Measurements from ENCODE around the gene ZCWPW2. TPM values are rescaled to one million over a fixed set of nuclear protein-coding genes. Genes with fewer than 3 reads are reported as not detected.

The ZCWPW2 gene
- total and polyA plus RNA-seq, 4 donors, result 0.37 to 2.1 (median 0.87) TPM

GRCh38 chr3:28301688-28302087, 46.8 kb upstream of the ZCWPW2 start:
- no peaks in the 10 kb centered on the region for H3K4me1 ChIP-seq (ENCODE audit: control insufficient read depth in 5 of 5, insufficient read depth in 5 of 5, low read length in 5 of 5)
- DNase-seq, result peak; percentile 23 to 64 (median 31)
- H3K27me3 ChIP-seq (ENCODE audit: control insufficient read depth in 3 of 3, insufficient read depth in 3 of 3, low read length in 2 of 3), result no peaks in the 10 kb centered on the region
- H3K9ac ChIP-seq (ENCODE audit: insufficient read depth in 1 of 2, low read length in 2 of 2), result no peak overlapping the region
- no peak for TF ChIP-seq CTCF (IDR thresholded peaks at IDR 0.05; ENCODE audit: control extremely low read depth, extremely low read depth)
- no peak for ATAC-seq (ENCODE audit: insufficient read depth, low FRiP score)
- WGBS, 2 donors, result 67 to 77% methylated on average over 4 of the region's 4 CpGs
- H3K36me3 ChIP-seq (ENCODE audit: control insufficient read depth in 4 of 4, insufficient read depth in 4 of 4, low read length in 4 of 4), result peaks cover 0 to 2% (median under 1%) of the 10 kb centered on the region in 4 donors
- no peaks in the 10 kb centered on the region for H3K9me3 ChIP-seq (ENCODE audit: control insufficient read depth in 4 of 4, insufficient read depth in 3 of 4, low read length in 3 of 4)
- H3K4me3 ChIP-seq, result no peak overlapping the region
- no peak overlapping the region for H3K27ac ChIP-seq (ENCODE audit: low read depth in 1 of 2, low read length in 1 of 2)

- no peaks in the 10 kb centered on the region for H3K27me3 ChIP-seq (ENCODE audit: control insufficient read depth in 3 of 3, insufficient read depth in 3 of 3, low read length in 2 of 3)
- no peak overlapping the region for H3K4me3 ChIP-seq
- H3K9ac ChIP-seq (ENCODE audit: insufficient read depth in 1 of 2, low read length in 2 of 2), result no peak overlapping the region
- DNase-seq, result peak in 1 of 3 donors; percentile 17
- no peaks in the 10 kb centered on the region for H3K4me1 ChIP-seq (ENCODE audit: control insufficient read depth in 5 of 5, insufficient read depth in 5 of 5, low read length in 5 of 5)
- ATAC-seq (ENCODE audit: insufficient read depth, low FRiP score), result no peak
- no peaks in the 10 kb centered on the region for H3K36me3 ChIP-seq (ENCODE audit: control insufficient read depth in 4 of 4, insufficient read depth in 4 of 4, low read length in 4 of 4)
- 52 to 71% methylated on average over 3 of the region's 3 CpGs for WGBS, 2 donors
- TF ChIP-seq CTCF (IDR thresholded peaks at IDR 0.05; ENCODE audit: control extremely low read depth, extremely low read depth), result no peak
- H3K27ac ChIP-seq (ENCODE audit: low read depth in 1 of 2, low read length in 1 of 2), result no peak overlapping the region
- H3K9me3 ChIP-seq (ENCODE audit: control insufficient read depth in 4 of 4, insufficient read depth in 3 of 4, low read length in 3 of 4), result no peaks in the 10 kb centered on the region
These were observed 40.3 kb upstream of the ZCWPW2 start for GRCh38 chr3:28308196-28308595.

GRCh38 chr3:28315711-28316110, 32.8 kb upstream of the ZCWPW2 start:
- no peak overlapping the region for H3K9ac ChIP-seq (ENCODE audit: insufficient read depth in 1 of 2, low read length in 2 of 2)
- no peak for TF ChIP-seq CTCF (IDR thresholded peaks at IDR 0.05; ENCODE audit: control extremely low read depth, extremely low read depth)
- H3K27ac ChIP-seq (ENCODE audit: low read depth in 1 of 2, low read length in 1 of 2), result no peak overlapping the region
- H3K4me1 ChIP-seq (ENCODE audit: control insufficient read depth in 5 of 5, insufficient read depth in 5 of 5, low read length in 5 of 5), result no peaks in the 10 kb centered on the region
- no peaks in the 10 kb centered on the region for H3K27me3 ChIP-seq (ENCODE audit: control insufficient read depth in 3 of 3, insufficient read depth in 3 of 3, low read length in 2 of 3)
- H3K4me3 ChIP-seq, result no peak overlapping the region
- no peak for DNase-seq
- peaks cover 0 to 11% (median 4%) of the 10 kb centered on the region in 4 donors for H3K36me3 ChIP-seq (ENCODE audit: control insufficient read depth in 4 of 4, insufficient read depth in 4 of 4, low read length in 4 of 4)
- H3K9me3 ChIP-seq (ENCODE audit: control insufficient read depth in 4 of 4, insufficient read depth in 3 of 4, low read length in 3 of 4), result no peaks in the 10 kb centered on the region
- 92 to 93% methylated on average over 1 of the region's 1 CpG for WGBS, 2 donors
- ATAC-seq (ENCODE audit: insufficient read depth, low FRiP score), result no peak

DNA sequence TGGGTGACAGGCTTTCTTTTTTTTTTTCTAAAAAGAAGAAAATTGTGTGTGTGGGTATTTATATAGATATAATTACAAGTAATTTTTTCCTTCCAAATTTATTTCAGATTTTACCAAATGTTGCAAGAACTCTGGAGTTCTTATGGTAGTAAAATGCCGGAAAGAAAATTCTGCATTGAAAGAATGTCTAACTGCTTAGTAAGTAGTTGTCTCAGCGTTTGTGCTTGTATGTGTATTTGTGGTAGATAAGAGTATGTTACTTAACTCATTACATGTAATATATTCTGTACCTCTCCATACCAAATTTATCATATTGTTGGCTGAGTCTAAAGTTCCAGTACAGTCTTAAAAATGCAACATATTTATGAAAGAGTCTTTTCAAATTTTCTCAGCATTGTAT, 32.3 kb upstream of the ZCWPW2 start:
- TF ChIP-seq CTCF (IDR thresholded peaks at IDR 0.05; ENCODE audit: control extremely low read depth, extremely low read depth), result no peak
- DNase-seq (no peak), ATAC-seq (ENCODE audit: insufficient read depth, low FRiP score) (no peak)
- no peak overlapping the region for H3K4me3 ChIP-seq
- H3K36me3 ChIP-seq (ENCODE audit: control insufficient read depth in 4 of 4, insufficient read depth in 4 of 4, low read length in 4 of 4), result peaks cover 0 to 11% (median 4%) of the 10 kb centered on the region in 4 donors
- no peaks in the 10 kb centered on the region for H3K4me1 ChIP-seq (ENCODE audit: control insufficient read depth in 5 of 5, insufficient read depth in 5 of 5, low read length in 5 of 5)
- H3K27ac ChIP-seq (ENCODE audit: low read depth in 1 of 2, low read length in 1 of 2), result no peak overlapping the region
- H3K9ac ChIP-seq (ENCODE audit: insufficient read depth in 1 of 2, low read length in 2 of 2), result no peak overlapping the region
- WGBS, 2 donors, result 77 to 85% methylated on average over 2 of the region's 2 CpGs
- no peaks in the 10 kb centered on the region for H3K9me3 ChIP-seq (ENCODE audit: control insufficient read depth in 4 of 4, insufficient read depth in 3 of 4, low read length in 3 of 4)
- no peaks in the 10 kb centered on the region for H3K27me3 ChIP-seq (ENCODE audit: control insufficient read depth in 3 of 3, insufficient read depth in 3 of 3, low read length in 2 of 3)

Data from lung (tissue), 12 donors.